GM11168 (cell line): Measurements from ENCODE around the gene CCDC146.
"Not testable (repeated sequence)": the region's sequence is repeated elsewhere in the genome, so short reads cannot be mapped to it uniquely, and the experiment has no call there.

ENCODE experiments used
- in situ Hi-C: fragments of 300-500 bp; cut with MboI; formaldehyde crosslinking; loops from one replicate; pipeline ENCODE4 v1.12.0; 2022; ENCODE audit warnings: low sequenced_read_pairs; ENCODE audit not compliant: unreplicated experiment

Gene CCDC146

DNA sequence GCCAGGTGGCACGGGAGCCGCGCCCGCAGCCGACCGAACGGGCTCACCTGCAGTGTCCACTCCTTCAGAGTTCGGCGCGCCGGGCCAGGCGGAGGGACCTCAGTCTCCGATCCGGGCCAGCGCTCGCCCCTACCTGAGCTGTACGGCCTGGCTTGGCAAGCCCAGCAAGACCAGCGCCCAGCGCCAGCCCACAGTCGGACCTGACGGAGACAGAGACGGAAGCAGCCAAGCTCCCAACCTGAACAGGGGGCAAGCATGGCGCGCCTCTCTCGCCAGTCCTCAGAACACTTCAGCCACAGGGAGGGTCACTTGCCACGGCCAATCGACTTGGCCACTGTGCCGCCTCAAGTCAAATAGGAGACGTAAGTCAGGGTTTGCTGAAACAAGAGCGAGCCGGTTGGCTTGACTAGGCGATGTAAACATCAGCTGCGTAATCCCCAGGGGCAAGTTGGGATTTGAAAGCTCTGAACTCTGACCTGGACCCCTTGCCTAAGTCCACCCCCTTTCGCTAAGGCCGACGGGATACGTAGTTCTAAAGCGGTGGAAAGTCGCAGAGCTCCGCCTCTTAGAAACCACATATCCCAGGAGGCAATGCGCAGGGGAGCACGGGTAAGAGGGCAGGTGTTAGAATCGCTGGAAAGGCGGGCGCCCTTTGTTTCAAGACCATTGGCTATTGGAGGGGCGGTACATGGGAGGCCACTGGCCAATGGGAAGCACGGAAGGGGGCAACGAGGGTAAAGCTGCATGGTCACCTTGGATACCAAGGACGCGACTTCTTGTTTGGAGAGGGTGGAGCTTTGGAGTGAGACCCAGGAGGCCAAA lies at the start of gene CCDC146:
Gene CCDC146 (plus strand): TSS at position 756 of the 822 bp plus-strand sequence. CDS start 45,054 bp downstream, outside the sequence.
- in situ Hi-C loops: loop anchor here (5.0 kb wide), 1 partner anchor 125 kb away; no protein-coding TSS in a partner anchor

DNA sequence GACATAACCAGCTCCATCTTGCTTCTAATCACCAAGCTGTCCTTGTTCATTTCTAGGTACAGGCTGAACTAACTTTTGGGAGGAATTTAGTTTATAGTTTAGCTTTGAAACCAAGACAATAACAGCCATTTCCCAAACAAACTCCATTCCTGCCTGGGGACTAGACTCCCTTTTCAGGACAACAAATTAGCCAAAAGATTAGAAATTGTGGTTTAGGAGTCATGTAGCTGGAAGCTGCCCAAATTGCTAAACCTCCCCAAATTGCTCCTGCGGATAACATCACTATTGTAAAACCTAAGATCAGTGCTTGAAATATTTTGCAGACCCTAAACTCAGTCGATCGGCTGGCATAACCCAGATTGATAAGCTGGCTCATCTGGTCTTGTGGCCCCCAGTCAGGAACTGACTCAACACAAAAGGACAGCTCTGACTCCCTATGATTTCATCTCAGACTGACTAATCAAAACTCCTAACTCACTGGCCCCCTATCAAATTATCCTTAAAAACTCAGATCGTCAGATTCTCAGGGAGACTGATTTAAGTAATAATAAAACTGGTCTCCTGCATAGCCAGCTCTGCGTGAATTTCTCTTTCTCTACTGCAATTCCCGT lies 47.5 kb upstream of the CCDC146 start:
- in situ Hi-C loops: not testable (repeated sequence)

GRCh38 chr7:77077060-77077459 lies 45.4 kb upstream of the CCDC146 start:
- in situ Hi-C loops: not testable (repeated sequence)

DNA sequence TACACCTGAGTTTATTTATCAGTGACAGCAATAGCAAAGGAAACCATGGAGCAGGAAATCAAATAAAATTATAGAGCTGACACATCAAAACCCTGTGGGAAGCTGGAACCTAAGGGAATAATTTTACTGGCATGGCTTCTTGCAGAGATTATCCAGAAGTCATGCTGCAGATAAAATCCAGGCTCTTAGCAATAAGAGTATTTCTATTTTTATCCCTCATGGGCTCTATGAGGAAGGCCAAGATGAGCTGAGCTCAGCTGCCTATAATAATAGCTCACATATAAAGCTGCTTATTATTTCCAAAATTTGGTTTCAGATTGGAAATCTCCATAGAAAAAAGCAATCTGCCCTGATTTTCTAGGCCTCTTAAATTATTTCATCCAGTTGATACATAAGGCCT lies 43.3 kb upstream of the CCDC146 start:
- in situ Hi-C loops: not testable (repeated sequence)

DNA sequence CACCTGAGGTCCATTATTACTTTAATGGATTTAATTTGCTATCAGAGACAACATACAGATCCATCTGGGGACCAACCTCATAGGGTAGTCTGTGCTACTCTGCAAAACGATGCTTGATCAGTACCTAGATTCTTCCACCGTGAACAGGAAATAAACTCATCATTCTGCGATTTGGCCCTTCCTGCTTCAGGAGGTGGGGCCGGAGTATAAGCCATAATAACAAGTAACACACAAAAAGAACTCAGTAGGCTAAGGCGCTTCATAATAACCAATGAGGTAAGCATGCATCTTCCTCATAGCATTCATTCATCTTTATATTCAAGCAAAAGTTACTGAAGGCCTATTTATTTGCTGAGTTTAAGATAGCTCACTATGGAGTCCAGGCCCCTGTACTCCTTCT lies 42.8 kb upstream of the CCDC146 start:
- in situ Hi-C loops: not testable (repeated sequence)

DNA sequence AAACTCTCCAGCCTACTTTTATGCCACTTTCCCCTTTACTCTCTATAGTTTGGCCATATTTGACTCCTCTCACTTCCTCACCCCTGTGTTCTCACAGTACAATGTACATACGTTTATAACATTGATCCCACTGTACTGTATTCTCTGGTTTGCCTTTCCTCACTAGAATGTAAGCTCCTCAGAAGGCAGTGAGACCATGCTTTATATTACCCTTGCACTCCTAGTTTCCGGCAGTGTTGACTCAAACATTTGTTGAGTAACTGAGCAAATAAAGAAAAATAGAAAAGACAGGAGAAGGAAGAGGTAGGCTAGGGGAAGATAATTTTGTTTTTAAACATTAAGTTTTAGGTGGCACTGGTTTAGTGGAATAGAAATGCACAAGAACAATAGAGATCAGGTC lies 42.2 kb upstream of the CCDC146 start:
- in situ Hi-C loops: not testable (repeated sequence)

- in situ Hi-C loops: not testable (repeated sequence)
Measured at GRCh38 chr7:77082192-77082591, 40.2 kb upstream of the CCDC146 start.

GRCh38 chr7:77092301-77092700 lies 30.1 kb upstream of the CCDC146 start:
- in situ Hi-C loops: not testable (repeated sequence)

DNA sequence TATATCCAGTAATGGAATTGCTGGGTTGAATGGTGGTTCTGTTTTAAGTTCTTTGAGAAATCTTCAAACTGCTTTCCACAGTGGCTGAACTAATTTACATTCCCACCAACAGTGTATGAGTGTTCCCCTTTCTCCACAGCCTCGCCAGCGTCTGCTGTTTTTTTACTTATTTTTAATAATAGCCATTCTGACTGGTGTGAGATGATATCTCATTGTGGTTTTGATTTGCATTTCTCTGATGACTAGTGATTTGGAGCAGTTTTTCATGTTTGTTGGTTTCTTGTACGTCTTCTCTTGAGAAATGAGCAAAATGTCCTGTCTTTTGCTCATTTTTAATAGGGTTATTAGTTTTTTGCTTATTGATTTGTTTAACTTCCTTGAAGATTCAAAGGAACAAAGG lies 21.9 kb upstream of the CCDC146 start:
- in situ Hi-C loops: not testable (repeated sequence)

DNA sequence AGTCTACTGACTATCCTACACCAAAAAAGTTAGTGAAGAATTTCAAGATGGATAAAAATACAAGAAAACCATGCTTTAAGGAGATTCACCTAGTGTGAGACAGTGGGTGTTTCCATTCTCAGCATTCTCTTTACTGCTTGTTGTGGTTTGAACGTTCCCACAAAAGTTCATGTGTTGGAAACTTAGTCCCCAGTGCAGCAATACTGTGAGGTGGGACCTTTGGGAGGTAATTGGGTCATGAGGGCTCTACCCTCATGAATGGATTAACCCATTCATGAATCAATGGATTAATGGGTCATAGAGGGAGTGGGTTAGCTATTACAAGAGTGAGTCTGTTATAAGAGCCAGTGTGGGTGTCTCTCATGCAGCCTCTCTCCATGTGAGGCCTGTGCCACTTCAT lies 21.2 kb upstream of the CCDC146 start:
- in situ Hi-C loops: not testable (repeated sequence)

GRCh38 chr7:77102671-77103070 lies 19.7 kb upstream of the CCDC146 start:
- in situ Hi-C loops: not testable (repeated sequence)

- in situ Hi-C loops: not testable (repeated sequence)
Measured at GRCh38 chr7:77105904-77106303, 16.5 kb upstream of the CCDC146 start.

- in situ Hi-C loops: not testable (repeated sequence)
Measured at GRCh38 chr7:77107659-77108058, 14.8 kb upstream of the CCDC146 start.

GRCh38 chr7:77108362-77108761 lies 14.1 kb upstream of the CCDC146 start:
- in situ Hi-C loops: not testable (repeated sequence)

- in situ Hi-C loops: not testable (repeated sequence)
Measured at GRCh38 chr7:77112719-77113306, 9.6 kb upstream of the CCDC146 start.

DNA sequence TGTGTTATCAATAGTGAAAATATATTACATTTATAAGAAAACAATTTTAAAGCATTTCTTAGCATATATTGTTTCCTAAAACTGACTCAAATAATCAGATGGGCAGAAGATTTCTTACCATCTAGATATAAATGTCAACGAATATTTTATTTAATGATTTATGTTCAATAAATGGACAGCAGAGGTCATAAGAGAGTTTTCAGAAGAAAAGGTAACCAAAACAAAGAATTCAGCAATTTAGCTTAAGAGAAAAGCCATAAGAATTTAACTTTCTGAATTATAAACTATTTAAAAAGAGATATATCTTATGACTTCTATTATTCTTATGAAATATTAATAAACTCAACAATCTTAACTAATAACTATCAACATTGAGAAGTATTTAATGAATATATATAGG lies 3.1 kb downstream of the CCDC146 start:
- in situ Hi-C loops: not testable (repeated sequence)

- in situ Hi-C loops: not testable (repeated sequence)
Measured at GRCh38 chr7:77127009-77127408, 4.6 kb downstream of the CCDC146 start.

DNA sequence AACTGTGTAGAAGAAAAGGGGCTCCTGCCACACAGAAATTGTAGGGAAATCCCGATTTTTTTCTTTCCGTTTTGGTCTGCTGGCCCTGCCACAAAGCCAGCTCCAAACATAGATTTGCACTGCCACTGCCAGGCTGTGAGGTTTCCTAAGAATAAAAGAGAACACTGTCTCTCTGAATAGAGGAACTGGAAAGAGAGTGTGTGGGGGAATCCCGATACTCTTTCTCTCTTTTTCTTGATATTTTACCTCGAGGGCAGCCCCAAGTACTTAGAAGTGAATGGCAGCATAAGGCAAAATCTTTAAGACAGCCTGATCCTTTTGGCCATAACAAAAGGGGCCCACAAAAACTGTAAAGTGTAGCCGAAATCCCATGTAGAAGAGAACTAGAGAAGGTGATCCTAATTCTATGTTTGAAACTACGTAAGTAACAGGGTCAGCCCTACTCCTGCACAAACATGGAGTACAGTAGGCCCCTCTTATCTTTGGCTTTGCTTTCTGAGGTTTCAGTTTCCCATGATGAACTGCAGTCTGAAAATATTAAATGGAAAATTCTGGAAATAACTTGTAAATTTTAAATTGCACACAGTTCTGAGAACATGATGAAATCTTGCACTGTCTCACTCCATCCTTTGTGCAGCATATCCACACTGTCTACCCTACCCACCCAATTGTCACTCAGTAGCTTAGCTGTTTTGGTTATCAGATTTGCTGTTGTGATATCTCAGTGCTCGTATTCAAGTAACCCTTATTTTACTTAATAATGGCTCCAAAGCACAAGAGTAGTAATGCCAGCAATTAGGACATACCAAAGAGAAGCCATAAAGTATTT lies 6.4 kb downstream of the CCDC146 start:
- in situ Hi-C loops: not testable (repeated sequence)

GRCh38 chr7:77131781-77132180 lies 9.4 kb downstream of the CCDC146 start:
- in situ Hi-C loops: not testable (repeated sequence)

GRCh38 chr7:77138668-77139067 lies 16.3 kb downstream of the CCDC146 start:
- in situ Hi-C loops: not testable (repeated sequence)
